IPS-18a (cell line): ENCODE results near the gene BLZF1.
"Not testable (repeated sequence)": the region's sequence is repeated elsewhere in the genome, so short reads cannot be mapped to it uniquely, and the experiment has no call there.

Experiments
- H3K27ac ChIP-seq: one replicate; pipeline ENCODE4 v1.5.1; 2013; ENCODE audit warnings: low read length
- H3K27me3 ChIP-seq: one replicate; pipeline ENCODE4 v1.6.1; 2013; ENCODE audit warnings: mild to moderate bottlenecking, low read length; ENCODE audit not compliant: control insufficient read depth, insufficient read depth
- H3K36me3 ChIP-seq: one replicate; pipeline ENCODE4 v1.6.1; 2013; ENCODE audit warnings: low read depth, low read length; ENCODE audit not compliant: control insufficient read depth
- H3K4me1 ChIP-seq: one replicate; pipeline ENCODE4 v1.6.1; 2013; ENCODE audit warnings: low read depth, low read length; ENCODE audit not compliant: control insufficient read depth
- H3K4me3 ChIP-seq: one replicate; pipeline ENCODE4 v1.5.1; 2013; ENCODE audit warnings: low read length
- H3K9ac ChIP-seq: one replicate; pipeline ENCODE4 v1.6.1; 2013; ENCODE audit warnings: mild to moderate bottlenecking, low read length, moderate library complexity
- H3K9me3 ChIP-seq: one replicate; pipeline ENCODE4 v1.6.1; 2013; ENCODE audit warnings: low read depth, low read length; ENCODE audit not compliant: control insufficient read depth

BLZF1 gene

DNA sequence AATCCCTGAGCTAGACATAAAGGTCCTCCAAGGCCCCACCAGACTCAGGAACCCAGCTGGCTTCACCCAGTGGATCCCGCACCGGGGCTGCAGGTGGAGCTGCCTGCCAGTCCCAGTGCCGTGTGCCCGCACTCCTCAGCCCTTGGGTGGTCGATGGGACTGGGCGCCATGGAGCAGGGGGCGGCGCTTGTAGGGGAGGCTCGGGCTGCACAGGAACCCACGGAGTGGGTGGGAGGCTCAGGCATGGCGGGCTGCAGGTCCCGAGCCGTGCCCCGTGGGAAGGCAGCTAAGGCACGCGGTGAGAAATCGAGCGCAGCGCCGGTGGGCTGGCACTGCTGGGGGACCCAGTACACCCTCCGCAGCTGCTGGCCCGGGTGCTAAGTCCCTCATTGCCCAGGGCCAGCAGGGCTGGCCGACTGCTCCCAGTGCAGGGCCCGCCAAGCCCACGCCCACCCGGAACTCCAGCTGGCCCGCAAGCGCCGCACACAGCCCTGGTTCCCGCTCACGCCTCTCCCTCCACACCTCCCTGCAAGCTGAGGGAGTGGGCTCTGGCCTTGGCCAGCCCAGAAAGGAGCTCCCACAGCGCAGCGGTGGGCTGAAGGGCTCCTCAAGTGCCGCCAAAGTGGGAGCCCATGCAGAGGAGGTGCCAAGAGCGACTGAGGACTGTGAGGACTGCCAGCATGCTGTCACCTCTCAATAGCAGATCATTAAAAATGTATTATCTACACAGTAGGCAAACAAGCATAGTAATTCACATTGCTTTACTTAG is 30.9 kb upstream of the BLZF1 start:
- not testable (repeated sequence) for H3K4me3 ChIP-seq, H3K27ac ChIP-seq, H3K9ac ChIP-seq, H3K27me3 ChIP-seq, H3K9me3 ChIP-seq, H3K36me3 ChIP-seq, H3K4me1 ChIP-seq

- Histone ChIP-seq H3K9me3 (peaks cover 3% of the 10 kb centered on the region), H3K9ac (no peak overlapping the region), H3K4me1 (no peaks in the 10 kb centered on the region), H3K27me3 (no peaks in the 10 kb centered on the region), H3K4me3 (no peak overlapping the region), H3K36me3 (no peaks in the 10 kb centered on the region), H3K27ac (no peak overlapping the region)
Observed at GRCh38 chr1:169338617-169339016, 29.4 kb upstream of the BLZF1 start.

- no peaks in the 10 kb centered on the region for H3K27me3 ChIP-seq
Observed at GRCh38 chr1:169339773-169340172, 28.2 kb upstream of the BLZF1 start.

GRCh38 chr1:169340882-169341281 is 27.1 kb upstream of the BLZF1 start:
- H3K27ac ChIP-seq = no peak overlapping the region
- no peak overlapping the region for H3K9ac ChIP-seq
- peaks cover 3% of the 10 kb centered on the region for H3K9me3 ChIP-seq
- no peaks in the 10 kb centered on the region for H3K4me1 ChIP-seq
- H3K36me3 ChIP-seq = no peaks in the 10 kb centered on the region
- no peak overlapping the region for H3K4me3 ChIP-seq
- H3K27me3 ChIP-seq = no peaks in the 10 kb centered on the region

More at GRCh38 chr1:169339773-169340172, 28.2 kb upstream of the BLZF1 start:
- peaks cover 3% of the 10 kb centered on the region for H3K9me3 ChIP-seq
- no peaks in the 10 kb centered on the region for H3K4me1 ChIP-seq
- H3K36me3 ChIP-seq = no peaks in the 10 kb centered on the region
- no peak overlapping the region for H3K4me3 ChIP-seq
- H3K27ac ChIP-seq = no peak overlapping the region
- no peak overlapping the region for H3K9ac ChIP-seq

- not testable (repeated sequence) for H3K27ac ChIP-seq, H3K9me3 ChIP-seq, H3K4me3 ChIP-seq, H3K27me3 ChIP-seq, H3K9ac ChIP-seq, H3K36me3 ChIP-seq, H3K4me1 ChIP-seq
Observed at GRCh38 chr1:169342096-169342495, 25.9 kb upstream of the BLZF1 start.

- Histone ChIP-seq H3K27ac (no peak overlapping the region), H3K4me3 (no peak overlapping the region), H3K4me1 (no peaks in the 10 kb centered on the region), H3K9ac (no peak overlapping the region), H3K27me3 (no peaks in the 10 kb centered on the region), H3K9me3 (peaks cover 3% of the 10 kb centered on the region), H3K36me3 (no peaks in the 10 kb centered on the region)
Observed at GRCh38 chr1:169345511-169345910, 22.5 kb upstream of the BLZF1 start.

DNA sequence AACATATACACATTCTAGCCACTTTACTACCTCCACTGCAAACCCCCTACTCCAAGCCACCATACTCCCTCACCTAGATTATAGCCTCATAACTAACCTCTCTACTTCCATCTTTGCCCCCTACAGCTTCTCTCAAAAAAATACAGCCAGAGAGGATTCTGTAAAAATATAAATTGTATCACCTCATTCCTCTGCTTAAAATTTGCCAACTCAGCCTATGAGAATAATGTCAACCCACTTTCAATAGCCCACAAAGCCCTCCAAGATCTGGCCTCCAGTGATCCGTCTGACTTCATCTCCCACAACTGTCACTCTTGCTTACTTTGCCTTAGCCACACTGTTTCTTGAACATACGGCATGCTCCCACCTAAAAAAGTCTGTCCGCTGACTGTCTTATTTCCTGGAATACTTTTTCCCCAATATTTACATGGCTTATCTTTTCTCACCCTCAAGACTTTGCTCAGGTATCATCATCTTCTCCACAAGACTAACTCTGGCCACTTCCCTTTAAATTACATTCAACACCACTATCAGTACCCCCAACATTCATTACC is 21.9 kb upstream of the BLZF1 start:
- H3K4me1 ChIP-seq = no peaks in the 10 kb centered on the region
- no peaks in the 10 kb centered on the region for H3K27me3 ChIP-seq
- no peak overlapping the region for H3K4me3 ChIP-seq
- H3K9me3 ChIP-seq = peaks cover 3% of the 10 kb centered on the region
- H3K36me3 ChIP-seq = no peaks in the 10 kb centered on the region
- no peak overlapping the region for H3K9ac ChIP-seq
- no peak overlapping the region for H3K27ac ChIP-seq

DNA sequence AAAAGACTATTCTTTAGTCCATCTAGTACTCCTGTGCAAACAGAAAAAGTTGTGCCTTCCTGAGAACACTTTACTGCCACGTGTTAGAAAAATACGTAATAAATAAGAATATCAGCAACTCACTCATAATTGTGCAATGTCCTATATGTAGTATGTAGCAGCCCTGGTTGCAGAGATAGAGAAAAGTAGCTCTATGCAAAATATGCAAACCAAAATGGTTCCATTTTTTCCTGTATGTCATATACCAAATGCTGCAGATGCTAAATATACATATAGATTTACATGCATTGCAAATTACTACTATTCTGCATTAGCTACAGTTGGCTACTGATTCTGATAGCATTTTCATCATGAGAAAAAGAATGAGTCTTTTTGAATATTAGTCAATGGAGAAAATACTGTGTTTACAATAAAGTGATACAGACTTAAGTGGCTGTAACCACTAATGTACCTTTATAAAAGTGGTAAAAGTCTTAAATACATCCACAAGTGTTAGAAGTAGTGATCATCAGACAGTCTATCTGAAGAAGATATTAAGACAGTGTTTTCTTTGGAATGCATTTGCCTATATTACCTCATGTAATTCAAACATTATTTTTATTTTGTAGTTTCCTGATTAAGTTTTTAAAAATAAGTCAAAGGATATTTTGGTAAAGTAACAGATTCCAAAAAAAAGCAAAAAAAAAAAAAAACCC is 20.2 kb upstream of the BLZF1 start:
- Histone ChIP-seq H3K9me3 (no peaks in the 10 kb centered on the region), H3K4me3 (no peak overlapping the region), H3K9ac (no peak overlapping the region), H3K4me1 (no peaks in the 10 kb centered on the region), H3K27me3 (no peaks in the 10 kb centered on the region), H3K36me3 (no peaks in the 10 kb centered on the region), H3K27ac (no peak overlapping the region)

DNA sequence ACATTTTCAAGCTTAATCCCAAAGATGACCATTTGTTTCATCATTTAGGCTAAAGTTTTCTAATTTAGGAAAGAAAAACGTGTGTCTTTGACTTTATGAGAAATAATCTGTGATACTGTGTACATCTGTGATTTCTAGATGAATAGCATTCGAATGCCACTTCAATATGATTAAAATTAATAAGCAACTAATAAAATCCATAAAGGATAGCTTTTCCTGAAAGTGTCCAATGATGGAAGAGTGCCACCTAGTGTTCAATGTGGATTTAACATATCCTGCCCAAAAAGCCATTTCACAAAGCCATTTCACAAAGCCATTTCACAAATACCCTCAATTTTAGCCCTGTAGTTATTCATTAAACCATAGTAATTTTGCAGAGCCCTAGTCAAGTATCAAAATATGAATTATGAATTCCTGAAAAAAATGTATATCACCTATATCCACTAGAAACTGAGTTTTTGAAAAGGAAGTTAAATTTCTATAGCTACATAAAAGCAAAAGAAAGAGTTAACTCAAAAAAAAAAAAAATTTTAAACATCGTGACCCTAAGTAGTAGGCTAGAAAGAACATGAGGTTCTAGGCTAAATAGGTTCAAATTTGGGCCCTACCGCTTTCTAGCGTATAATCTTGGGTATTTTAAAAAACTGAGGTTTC is 19.5 kb upstream of the BLZF1 start:
- no peaks in the 10 kb centered on the region for H3K9me3 ChIP-seq
- H3K36me3 ChIP-seq = no peaks in the 10 kb centered on the region
- no peak overlapping the region for H3K9ac ChIP-seq
- H3K4me1 ChIP-seq = no peaks in the 10 kb centered on the region
- H3K27ac ChIP-seq = no peak overlapping the region
- H3K27me3 ChIP-seq = no peaks in the 10 kb centered on the region
- no peak overlapping the region for H3K4me3 ChIP-seq

DNA sequence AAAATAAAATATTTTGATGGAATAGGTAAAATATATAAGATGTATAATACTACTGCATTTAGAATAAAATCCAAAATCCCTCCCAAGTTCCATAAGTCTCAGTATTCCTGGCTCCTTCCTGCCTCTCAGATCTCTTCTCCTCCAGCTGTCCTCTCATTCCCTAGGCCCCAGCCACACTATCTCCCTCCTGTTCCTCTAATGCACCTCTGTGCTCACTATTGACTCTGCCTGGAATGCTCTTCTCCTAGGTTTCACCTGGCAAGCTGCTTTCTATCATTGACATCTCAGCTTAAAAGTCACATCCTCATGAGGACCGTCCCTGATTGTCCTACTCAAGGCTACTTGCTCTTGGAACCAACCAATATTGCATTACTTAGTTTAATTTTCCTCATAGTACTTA is 7.6 kb upstream of the BLZF1 start:
- no peaks in the 10 kb centered on the region for H3K4me1 ChIP-seq
- H3K27me3 ChIP-seq = no peaks in the 10 kb centered on the region
- no peak overlapping the region for H3K9ac ChIP-seq
- H3K4me3 ChIP-seq = no peak overlapping the region
- no peak overlapping the region for H3K27ac ChIP-seq
- H3K9me3 ChIP-seq = no peaks in the 10 kb centered on the region
- H3K36me3 ChIP-seq = no peaks in the 10 kb centered on the region

- H3K36me3 ChIP-seq = no peaks in the 10 kb centered on the region
- no peaks in the 10 kb centered on the region for H3K27me3 ChIP-seq
- no peaks in the 10 kb centered on the region for H3K9me3 ChIP-seq
- H3K27ac ChIP-seq = no peak overlapping the region
- H3K9ac ChIP-seq = no peak overlapping the region
- H3K4me3 ChIP-seq = no peak overlapping the region
- H3K4me1 ChIP-seq = no peaks in the 10 kb centered on the region
Observed at GRCh38 chr1:169361281-169361680, 6.7 kb upstream of the BLZF1 start.
